Stomach (tissue), 9 donors: ENCODE results near the gene PP2D1. TPM values are rescaled to one million over a fixed set of nuclear protein-coding genes. Genes with fewer than 3 reads are reported as not detected.
A peak's percentile ranks its signal among the peaks of the same experiment; 100 is the strongest.
"Not testable (repeated sequence)": the region's sequence is repeated elsewhere in the genome, so short reads cannot be mapped to it uniquely, and the experiment has no call there.

ENCODE experiments used
- DNase-seq, 2 donors: peaks; one replicate each; pipeline versions ENCODE4 v3.0.0 to v3.0.0-alpha.2; 2013 to 2019
- H3K27ac ChIP-seq, 5 donors: fragments of 200-600 bp in 4 of 5; sonication (generic) in 4 of 5; one replicate each; pipeline ENCODE4 v1.5.1; 2013 to 2019; ENCODE audit warnings: mild to moderate bottlenecking in 1 of 5, moderate library complexity in 1 of 5
- H3K27me3 ChIP-seq, 3 donors: fragments of 200-600 bp; sonication (generic); one replicate each; pipeline ENCODE4 v1.5.1; 2017 to 2019; ENCODE audit warnings: mixed run types in 1 of 3
- H3K36me3 ChIP-seq, 4 donors: fragments of 200-600 bp; sonication (generic); 1 replicate in 3 of 4; 2 replicates in 1 of 4; pipeline ENCODE4 v1.5.1; 2016 to 2019
- H3K4me1 ChIP-seq, 4 donors: fragments of 200-600 bp; sonication (generic); one replicate each; pipeline ENCODE4 v1.5.1; 2016 to 2019
- H3K4me3 ChIP-seq, 4 donors: fragments of 200-600 bp; sonication (generic) in 3 of 4; one replicate each; pipeline ENCODE4 v1.5.1; 2016 to 2019; ENCODE audit warnings: mild to moderate bottlenecking in 1 of 4
- H3K9me3 ChIP-seq, 4 donors: fragments of 200-600 bp; sonication (generic); one replicate each; pipeline ENCODE4 v1.5.1; 2016 to 2019
- CTCF ChIP-seq, 7 experiments: fragments of 450-650 bp in 4 of 7; fragments of 200-600 bp in 3 of 7; sonication (generic) in 3 of 7; IDR thresholded peaks; one replicate each; pipeline ENCODE4 v1.5.1; 2016 to 2019; ENCODE audit warnings: antibody characterized with exemption in 7 of 7, control low read depth in 2 of 7, mild to moderate bottlenecking in 1 of 7
- EP300 ChIP-seq: sonication (generic); formaldehyde crosslinking; IDR thresholded peaks from one replicate; pipeline ENCODE4 v1.6.1; 2017; ENCODE audit warnings: antibody characterized with exemption
- POLR2A ChIP-seq, 4 donors: fragments of 450-650 bp; IDR thresholded peaks; one replicate each; pipeline ENCODE4 v1.6.1; 2016; ENCODE audit warnings: antibody characterized with exemption in 4 of 4, control low read depth in 2 of 4, mild to moderate bottlenecking in 1 of 4, moderate library complexity in 1 of 4
- POLR2AphosphoS5 ChIP-seq, 3 donors: sonication (generic); formaldehyde crosslinking; IDR thresholded peaks; one replicate each; pipeline ENCODE4 v1.6.1; 2016; ENCODE audit warnings: antibody characterized with exemption in 3 of 3
- WGBS, 5 donors: extraction: QIAGEN DNeasy Blood & Tissue Kit in 3 of 5; methylation state at CpG; one replicate each; pipeline versions ENCODE4 v1.1.5 to v1.1.7; 2013 to 2018; 5-methylcytosine and 5-hydroxymethylcytosine counted together
- intact Hi-C: fragments of 100-400 bp; cut with DNase I; formaldehyde crosslinking; loops from one replicate; pipeline ENCODE4 v1.15.1; 2023; ENCODE audit warnings: low total_unique reads
- polyA plus RNA-seq, 3 donors: library from polyadenylated mRNA; stranded (reverse); fragments of 200-250 nt; gene quantifications; one replicate each; pipeline ENCODE4 v1.2.3, GENCODE V29; 2013
- total RNA-seq, 5 donors: library from RNA; depleted of rRNA; stranded (reverse); fragments of >200 nt; gene quantifications; one replicate each; pipeline versions ENCODE4 v1.1.0 to v1.2.3, GENCODE V29; 2014 to 2016
- donor health status: healthy with polysubstance abuse.
- donor health status: Bipolar disorder and iron deficiency.
- donor health status: healthy.

The PP2D1 gene
- total and polyA plus RNA-seq, 8 donors = not detected

GRCh38 chr3:20028905-20029331 is 16.9 kb upstream of the PP2D1 start:
- Histone ChIP-seq H3K27me3 (no peaks in the 10 kb centered on the region), H3K27ac (no peak overlapping the region), H3K9me3 (no peaks in the 10 kb centered on the region), H3K4me3 (no peak overlapping the region), H3K4me1 (peaks cover 4 to 23% (median 18%) of the 10 kb centered on the region in 4 donors), H3K36me3 (no peaks in the 10 kb centered on the region)
- 88 to 94% (median 94%) methylated on average over 7 of the region's 7 CpGs for WGBS, 5 donors
- no peak for DNase-seq
- TF ChIP-seq CTCF (IDR thresholded peaks at IDR 0.05) (no peak), POLR2A (IDR thresholded peaks at IDR 0.05) (no peak), POLR2AphosphoS5 (IDR thresholded peaks at IDR 0.05) (no peak), EP300 (no peak)
- intact Hi-C loops = no loop called here

- intact Hi-C loops = no loop called here
- H3K4me1 ChIP-seq = peaks cover 11 to 35% (median 27%) of the 10 kb centered on the region in 4 donors
- TF ChIP-seq POLR2A (IDR thresholded peaks at IDR 0.05) (no peak), CTCF (IDR thresholded peaks at IDR 0.05) (no peak), EP300 (no peak), POLR2AphosphoS5 (IDR thresholded peaks at IDR 0.05) (no peak)
- no peaks in the 10 kb centered on the region for H3K9me3 ChIP-seq
- no peaks in the 10 kb centered on the region for H3K27me3 ChIP-seq
- DNase-seq = no peak
- H3K4me3 ChIP-seq = no peak overlapping the region
- H3K27ac ChIP-seq = peak overlapping the region in 2 of 5 donors; percentile 1 to 46
- H3K36me3 ChIP-seq = no peaks in the 10 kb centered on the region
- WGBS, 5 donors = 57 to 74% (median 66%) methylated on average over 4 of the region's 4 CpGs
These were observed 15.1 kb upstream of the PP2D1 start for GRCh38 chr3:20027136-20027535.

GRCh38 chr3:20023623-20024405 is 11.8 kb upstream of the PP2D1 start:
- DNase-seq = peak; percentile 67 to 79
- TF ChIP-seq POLR2A (IDR thresholded peaks at IDR 0.05) (no peak), EP300 (no peak), CTCF (IDR thresholded peaks at IDR 0.05) (no peak), POLR2AphosphoS5 (IDR thresholded peaks at IDR 0.05) (peak in 2 of 3 donors; percentile 15 to 35)
- H3K4me1 ChIP-seq = peaks cover 11 to 35% (median 27%) of the 10 kb centered on the region in 4 donors
- H3K4me3 ChIP-seq = no peak overlapping the region
- no peaks in the 10 kb centered on the region for H3K27me3 ChIP-seq
- H3K27ac ChIP-seq = peak overlapping the region; percentile 8 to 79 (median 73)
- 5 to 33% (median 23%) methylated on average over 2 of the region's 2 CpGs for WGBS, 5 donors
- intact Hi-C loops = no loop called here
- no peaks in the 10 kb centered on the region for H3K9me3 ChIP-seq
- no peaks in the 10 kb centered on the region for H3K36me3 ChIP-seq

GRCh38 chr3:20022954-20023622 is 11.0 kb upstream of the PP2D1 start:
- Histone ChIP-seq H3K4me3 (no peak overlapping the region), H3K4me1 (peaks cover 11 to 35% (median 27%) of the 10 kb centered on the region in 4 donors), H3K27me3 (no peaks in the 10 kb centered on the region), H3K9me3 (no peaks in the 10 kb centered on the region), H3K27ac (peak overlapping the region; percentile 8 to 79 (median 73)), H3K36me3 (no peaks in the 10 kb centered on the region)
- no peak for DNase-seq
- intact Hi-C loops = no loop called here
- no peak for TF ChIP-seq POLR2A (IDR thresholded peaks at IDR 0.05)
- TF ChIP-seq POLR2AphosphoS5 (IDR thresholded peaks at IDR 0.05) = no peak
- no peak for TF ChIP-seq CTCF (IDR thresholded peaks at IDR 0.05)
- TF ChIP-seq EP300 = no peak
- 26 to 47% (median 39%) methylated on average over 2 of the region's 2 CpGs for WGBS, 5 donors

- WGBS, 5 donors = 90 to 95% (median 93%) methylated on average over 3 of the region's 3 CpGs
- H3K27me3 ChIP-seq, H3K4me1 ChIP-seq, H3K4me3 ChIP-seq, DNase-seq, H3K36me3 ChIP-seq, H3K9me3 ChIP-seq, H3K27ac ChIP-seq, intact Hi-C loops: not testable (repeated sequence)
These were observed 4.0 kb upstream of the PP2D1 start for GRCh38 chr3:20016076-20016475.
